D341Med (cell line): ENCODE data around the gene CHST4.
"Not testable (repeated sequence)": the region's sequence is repeated elsewhere in the genome, so short reads cannot be mapped to it uniquely, and the experiment has no call there.

ENCODE experiments used
- DNase-seq: peaks from one replicate; pipeline ENCODE4 v3.0.0; 2012; ENCODE audit warnings: low spot score

CHST4 gene

GRCh38 chr16:71570144-71570543 is 43.9 kb downstream of the CHST4 start:
- DNase-seq, result no peak

GRCh38 chr16:71572497-71573116 is 46.4 kb downstream of the CHST4 start:
- no peak for DNase-seq

- no peak for DNase-seq
These were observed 47.3 kb downstream of the CHST4 start for GRCh38 chr16:71573387-71574094.

DNA sequence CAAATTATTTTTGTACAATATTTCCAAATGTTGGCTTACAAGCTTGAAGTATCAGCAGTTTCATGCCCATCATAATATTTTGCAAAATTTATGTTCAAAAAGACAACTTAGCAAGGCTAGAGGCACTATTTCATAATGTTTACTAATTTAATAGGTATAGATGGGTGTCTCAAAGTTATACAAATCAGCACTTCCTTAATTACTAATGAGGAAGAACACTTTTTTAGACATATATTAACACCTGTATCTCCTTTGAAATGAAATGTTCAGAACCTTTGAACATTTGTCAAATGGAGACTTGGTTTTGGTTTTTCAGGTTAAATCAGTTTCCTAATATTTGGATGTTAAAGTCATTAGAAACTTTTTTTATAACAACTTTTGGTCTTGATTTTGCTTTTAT is 48.5 kb downstream of the CHST4 start:
- no peak for DNase-seq

GRCh38 chr16:71576971-71577370 is 50.7 kb downstream of the CHST4 start, which contains the start of gene TAT:
Gene TAT (minus strand): TSS chr16:71577092. CDS start chr16:71576415, 677 bp downstream.
- no peak for DNase-seq

DNA sequence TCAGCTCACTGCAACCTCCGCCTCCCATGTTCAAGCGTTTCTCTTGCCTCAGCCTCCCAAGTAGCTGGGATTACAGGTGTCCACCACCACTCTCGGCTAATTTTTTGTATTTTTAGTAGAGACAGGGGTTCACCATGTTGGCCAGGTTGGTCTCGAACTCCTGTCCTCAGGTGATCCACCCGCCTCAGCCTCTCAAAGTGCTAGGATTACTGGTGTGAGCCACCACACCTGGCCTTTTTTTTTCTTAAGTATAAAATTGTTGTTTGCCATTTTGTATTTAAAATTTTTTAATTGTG is 56.3 kb downstream of the CHST4 start:
- DNase-seq, result not testable (repeated sequence)

GRCh38 chr16:71584543-71585317 is 58.5 kb downstream of the CHST4 start:
- no peak for DNase-seq

DNA sequence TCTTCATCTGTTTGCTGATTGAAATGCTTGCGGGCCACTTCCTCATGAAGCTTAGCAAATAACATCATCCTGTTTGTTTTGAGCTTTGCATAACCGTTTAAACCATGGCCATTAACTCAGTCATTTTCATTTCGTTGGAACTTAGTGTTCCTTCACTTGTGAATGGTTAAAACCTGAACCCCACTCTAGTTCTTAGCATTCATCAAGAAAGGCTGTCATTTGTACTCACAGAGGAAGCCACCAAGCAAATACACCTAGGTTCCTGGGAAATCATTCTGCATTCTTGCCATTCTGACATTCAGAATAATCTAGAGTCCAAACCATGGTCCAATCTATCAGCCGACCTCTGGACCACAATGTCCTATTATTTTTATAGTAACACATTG is 59.1 kb downstream of the CHST4 start:
- no peak for DNase-seq
